Transverse colon (tissue), 4 donors: ENCODE results near the gene UGT1A10. TPM values are rescaled to one million over a fixed set of nuclear protein-coding genes. Genes with fewer than 3 reads are reported as not detected.
A peak's percentile ranks its signal among the peaks of the same experiment; 100 is the strongest.

Source experiments
- DNase-seq: peaks from one replicate; pipeline ENCODE4 v3.0.0-alpha.2; 2019
- H3K27ac ChIP-seq, 4 donors: fragments of 200-600 bp; sonication (generic); 2 replicates each; pipeline ENCODE4 v1.5.1; 2016 to 2018; ENCODE audit warnings: inconsistent platforms in 4 of 4
- H3K27me3 ChIP-seq: fragments of 200-600 bp; sonication (generic); 2 replicates; pipeline ENCODE4 v1.5.1; 2017; ENCODE audit warnings: inconsistent platforms
- H3K36me3 ChIP-seq, 4 donors: fragments of 200-600 bp; sonication (generic); 2 replicates each; pipeline ENCODE4 v1.5.1; 2017 to 2019; ENCODE audit warnings: inconsistent platforms in 4 of 4
- H3K4me1 ChIP-seq, 4 donors: fragments of 200-600 bp; sonication (generic); 2 replicates each; pipeline ENCODE4 v1.5.1; 2017 to 2020; ENCODE audit warnings: inconsistent platforms in 4 of 4
- H3K4me3 ChIP-seq, 4 donors: fragments of 200-600 bp; sonication (generic); 1 replicate in 1 of 4; 2 replicates in 3 of 4; pipeline versions ENCODE4 v1.5.1 to v1.6.1; 2017 to 2019; ENCODE audit warnings: inconsistent platforms in 4 of 4
- H3K9me3 ChIP-seq, 2 donors: fragments of 200-600 bp; sonication (generic); 2 replicates each; pipeline ENCODE4 v1.5.1; 2017 to 2019; ENCODE audit warnings: inconsistent platforms in 2 of 2
- EP300 ChIP-seq: sonication (generic); formaldehyde crosslinking; IDR thresholded peaks from one replicate; pipeline ENCODE4 v1.6.1; 2017; ENCODE audit warnings: antibody characterized with exemption, low read depth
- POLR2A ChIP-seq: fragments of 450-650 bp; IDR thresholded peaks from one replicate; pipeline ENCODE4 v1.6.1; 2016; ENCODE audit warnings: antibody characterized with exemption, mild to moderate bottlenecking, moderate library complexity
- POLR2AphosphoS5 ChIP-seq, 3 donors: sonication (generic); formaldehyde crosslinking; IDR thresholded peaks; one replicate each; pipeline ENCODE4 v1.6.1; 2016; ENCODE audit warnings: antibody characterized with exemption in 3 of 3
- WGBS, 2 donors: methylation state at CpG; one replicate each; pipeline ENCODE4 v1.1.5; 2018; ENCODE audit warnings: low coverage in 1 of 2; 5-methylcytosine and 5-hydroxymethylcytosine counted together
- in situ Hi-C, 4 donors: fragments of 200-750 bp; cut with MboI; loops; one replicate each; pipeline versions ENCODE4 v1.15.0 to v1.15.1; 2017; ENCODE audit warnings: low sequenced_read_pairs in 3 of 4, low pct_ligation_motif_present in 1 of 4, low pct_unique_long_range_greater_than_20kb in 1 of 4
- intact Hi-C: fragments of 100-400 bp; cut with DNase I; formaldehyde crosslinking; loops from one replicate; pipeline ENCODE4 v1.15.1; 2023; ENCODE audit warnings: low total_unique reads
- total RNA-seq, 4 donors: library from RNA; depleted of rRNA; stranded (reverse); fragments of >200 nt; gene quantifications; one replicate each; pipeline ENCODE4 v1.1.0, GENCODE V29; 2016
- TF ChIP-seq, protein P1 (sequence below), 5 experiments: fragments of 200-600 bp in 3 of 5; fragments of 450-650 bp in 2 of 5; sonication (generic) in 3 of 5; IDR thresholded peaks; 1 replicate in 2 of 5; 2 replicates in 3 of 5; pipeline ENCODE4 v1.5.1; 2016 to 2017; ENCODE audit warnings: antibody characterized with exemption in 5 of 5, inconsistent platforms in 3 of 5, mild to moderate bottlenecking in 2 of 5, moderate library complexity in 1 of 5

The UGT1A10 gene
- total RNA-seq, 4 donors from 2014 or later = 54.2 to 87.5 (median 54.9) TPM

DNA sequence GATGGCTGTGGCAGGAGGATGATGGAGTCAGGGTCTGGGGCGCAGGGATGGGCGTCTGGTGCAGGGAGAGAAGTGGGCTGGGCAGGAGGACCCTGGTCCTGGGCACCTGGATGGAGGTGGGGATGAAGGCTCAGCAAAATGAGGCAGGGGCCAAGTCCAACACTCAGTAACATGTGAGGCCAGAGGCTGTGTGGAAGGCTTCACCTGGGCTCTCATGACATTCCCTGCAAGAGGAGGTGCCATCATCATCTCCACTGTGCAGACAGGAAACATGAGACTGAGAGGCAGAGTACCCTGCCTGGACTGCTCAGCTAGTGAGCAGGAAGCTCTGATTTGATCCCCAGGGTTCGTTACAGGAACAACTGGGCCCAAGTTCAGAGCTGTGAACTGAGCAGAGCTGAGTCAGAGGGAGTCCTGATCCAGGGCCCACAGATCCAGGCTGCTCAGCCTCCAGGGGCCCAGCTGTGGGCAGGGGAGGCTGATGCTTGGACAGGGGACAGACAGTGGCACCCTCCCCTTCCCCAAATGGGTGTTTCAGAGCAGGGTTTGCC lies 181.2 kb downstream of the UGT1A10 start:
- H3K27ac ChIP-seq = no peak overlapping the region
- TF ChIP-seq POLR2AphosphoS5 (IDR thresholded peaks at IDR 0.05) (no peak), EP300 (no peak), POLR2A (no peak)
- TF ChIP-seq, protein P1, sequence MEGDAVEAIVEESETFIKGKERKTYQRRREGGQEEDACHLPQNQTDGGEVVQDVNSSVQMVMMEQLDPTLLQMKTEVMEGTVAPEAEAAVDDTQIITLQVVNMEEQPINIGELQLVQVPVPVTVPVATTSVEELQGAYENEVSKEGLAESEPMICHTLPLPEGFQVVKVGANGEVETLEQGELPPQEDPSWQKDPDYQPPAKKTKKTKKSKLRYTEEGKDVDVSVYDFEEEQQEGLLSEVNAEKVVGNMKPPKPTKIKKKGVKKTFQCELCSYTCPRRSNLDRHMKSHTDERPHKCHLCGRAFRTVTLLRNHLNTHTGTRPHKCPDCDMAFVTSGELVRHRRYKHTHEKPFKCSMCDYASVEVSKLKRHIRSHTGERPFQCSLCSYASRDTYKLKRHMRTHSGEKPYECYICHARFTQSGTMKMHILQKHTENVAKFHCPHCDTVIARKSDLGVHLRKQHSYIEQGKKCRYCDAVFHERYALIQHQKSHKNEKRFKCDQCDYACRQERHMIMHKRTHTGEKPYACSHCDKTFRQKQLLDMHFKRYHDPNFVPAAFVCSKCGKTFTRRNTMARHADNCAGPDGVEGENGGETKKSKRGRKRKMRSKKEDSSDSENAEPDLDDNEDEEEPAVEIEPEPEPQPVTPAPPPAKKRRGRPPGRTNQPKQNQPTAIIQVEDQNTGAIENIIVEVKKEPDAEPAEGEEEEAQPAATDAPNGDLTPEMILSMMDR (IDR thresholded peaks at IDR 0.05) = no peak
- DNase-seq = no peak
- intact Hi-C loops = no loop called here
- no peaks in the 10 kb centered on the region for H3K9me3 ChIP-seq
- in situ Hi-C loops = no loop called here
- H3K36me3 ChIP-seq = no peaks in the 10 kb centered on the region
- no peaks in the 10 kb centered on the region for H3K27me3 ChIP-seq
- no peaks in the 10 kb centered on the region for H3K4me1 ChIP-seq
- WGBS, 2 donors = 80% methylated on average over 3 of the region's 3 CpGs; no CpG with 5 or more reads in 1 of the 2 donors
- no peak overlapping the region for H3K4me3 ChIP-seq

DNA sequence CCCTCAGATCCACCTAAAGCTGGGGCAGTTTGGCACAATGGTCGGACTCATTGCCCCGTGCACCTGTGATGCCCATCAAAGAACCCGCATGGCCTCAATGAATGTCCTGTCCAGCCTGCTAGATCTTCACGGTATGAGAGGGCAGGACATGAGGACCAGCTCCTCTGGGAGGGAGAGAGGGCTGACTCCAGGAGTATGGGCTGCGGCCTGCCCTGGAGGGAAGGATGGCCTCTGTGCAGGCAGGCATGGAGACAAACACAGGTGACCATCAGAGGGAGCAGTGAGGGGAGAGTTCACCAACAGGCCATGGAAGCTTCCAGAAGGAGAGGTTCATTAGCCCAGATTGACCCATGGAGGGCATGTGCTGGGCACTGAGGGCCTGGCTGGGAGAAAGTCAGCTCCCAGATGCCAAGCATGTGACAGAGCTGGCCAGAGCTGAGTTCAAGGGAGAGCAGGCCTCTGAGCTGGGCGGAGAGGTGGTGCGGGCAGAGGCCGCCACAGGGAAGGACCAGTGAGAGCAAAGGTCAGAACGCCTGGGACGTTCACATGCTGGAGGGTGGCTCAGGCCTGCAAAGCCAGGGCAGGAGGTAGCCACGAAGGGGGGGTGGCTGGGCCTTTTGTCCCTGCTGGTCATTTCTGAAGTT lies 181.9 kb downstream of the UGT1A10 start:
- intact Hi-C loops (no loop called here), in situ Hi-C loops (no loop called here)
- Histone ChIP-seq H3K4me3 (no peak overlapping the region), H3K4me1 (no peaks in the 10 kb centered on the region), H3K9me3 (no peaks in the 10 kb centered on the region), H3K27me3 (no peaks in the 10 kb centered on the region), H3K36me3 (no peaks in the 10 kb centered on the region), H3K27ac (no peak overlapping the region)
- WGBS, 2 donors = 80 to 83% methylated on average over 1 to 11 of the region's 11 CpGs
- no peak for TF ChIP-seq POLR2AphosphoS5 (IDR thresholded peaks at IDR 0.05)
- TF ChIP-seq EP300 = no peak
- DNase-seq = peak; percentile 4

DNA sequence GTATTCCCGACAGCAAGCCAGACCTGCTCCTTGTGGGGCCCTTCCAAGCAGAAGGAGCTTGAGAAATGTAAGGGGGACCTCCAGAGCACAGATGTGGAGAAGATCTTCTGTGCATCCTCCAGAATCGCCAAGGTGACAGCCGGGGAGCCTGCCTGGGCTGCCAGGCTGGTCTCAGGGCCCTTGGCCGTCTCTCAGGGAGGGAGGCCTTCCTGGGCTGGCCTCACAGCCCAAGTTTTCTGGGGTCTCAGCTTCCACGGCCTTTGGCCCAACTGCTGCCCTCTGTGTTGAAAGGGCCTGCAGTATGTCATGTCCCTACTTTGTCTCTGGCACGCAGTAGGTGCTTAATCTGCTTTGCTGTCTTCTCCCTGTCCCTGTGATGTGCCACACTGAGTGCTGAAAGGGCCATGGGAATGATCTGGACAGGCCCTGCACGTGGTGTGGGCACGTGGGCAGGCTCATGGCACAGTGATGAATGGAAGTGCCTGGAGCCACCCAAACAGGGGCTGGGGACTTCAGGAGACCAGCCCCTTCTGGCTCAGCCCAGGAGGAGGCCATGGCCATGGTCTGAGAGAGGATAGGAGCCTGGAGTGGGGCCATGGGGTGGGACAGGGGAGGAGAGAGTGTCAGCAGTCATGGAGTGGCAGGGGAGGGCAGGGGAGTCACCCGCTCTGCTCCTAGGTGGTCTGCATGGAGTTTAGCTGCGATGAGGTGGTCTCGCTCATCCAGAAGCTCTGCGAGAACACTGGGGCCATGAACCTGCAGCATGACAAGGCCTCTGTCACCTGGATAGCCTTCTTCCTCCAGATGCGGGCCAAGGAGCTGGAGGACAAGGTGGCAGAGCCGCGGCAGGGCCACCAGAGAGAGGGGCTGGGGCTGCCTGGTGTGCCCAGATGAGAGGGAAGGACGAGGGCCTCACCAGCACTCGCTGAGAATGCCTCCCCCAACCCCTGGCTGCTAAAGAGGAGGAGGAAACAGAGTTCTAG lies 182.7 kb downstream of the UGT1A10 start:
- intact Hi-C loops = no loop called here
- peak; percentile 5 for DNase-seq
- 74 to 85% methylated on average over 6 to 17 of the region's 17 CpGs for WGBS, 2 donors

DNA sequence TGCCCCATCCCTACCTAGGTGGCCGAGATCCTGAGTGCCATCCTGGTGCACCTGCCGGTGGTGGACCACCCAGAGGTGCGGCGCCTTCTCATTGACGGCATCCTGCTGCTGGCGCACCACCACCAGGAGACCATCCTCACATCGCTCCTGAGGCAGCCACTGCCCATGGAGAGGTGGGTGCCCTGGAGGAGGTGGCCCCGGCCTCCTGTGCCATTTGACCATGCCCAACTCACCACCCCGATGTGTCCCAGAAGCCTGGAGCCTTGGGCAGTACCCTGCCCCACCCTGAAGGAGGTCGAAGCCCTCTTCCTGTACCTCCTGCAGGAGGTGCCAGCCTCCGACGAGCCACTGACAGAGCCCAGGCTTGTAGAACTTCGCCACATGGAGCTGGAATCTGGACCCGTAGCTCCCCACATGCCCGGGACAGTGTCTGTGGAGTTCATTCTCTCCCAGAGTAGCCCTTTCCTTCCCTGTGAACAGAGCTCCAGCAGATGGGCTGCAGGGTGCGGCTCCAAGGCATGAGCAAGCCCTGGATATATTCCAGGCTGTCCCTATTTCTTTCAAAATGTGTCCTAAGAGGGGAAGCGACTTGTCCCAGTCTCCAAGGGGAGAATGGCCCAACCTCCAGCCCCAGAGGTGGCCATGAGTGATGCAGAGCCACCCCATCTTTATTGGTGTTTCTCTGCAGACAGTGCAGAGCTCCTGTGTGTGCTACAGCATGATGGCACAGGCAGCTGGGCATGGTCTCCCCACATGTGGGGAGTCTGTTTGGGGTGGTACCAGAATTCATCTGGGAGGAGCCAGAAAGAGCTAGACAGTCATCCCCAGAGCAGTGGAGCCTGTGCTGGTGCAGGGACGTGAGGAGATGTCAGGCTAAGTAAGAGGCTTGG lies 183.9 kb downstream of the UGT1A10 start:
- Histone ChIP-seq H3K4me3 (no peak overlapping the region), H3K27me3 (no peaks in the 10 kb centered on the region), H3K4me1 (no peaks in the 10 kb centered on the region), H3K9me3 (no peaks in the 10 kb centered on the region), H3K36me3 (no peaks in the 10 kb centered on the region), H3K27ac (no peak overlapping the region)
- peak; percentile 4 for DNase-seq
- intact Hi-C loops (no loop called here), in situ Hi-C loops (no loop called here)
- no peak for TF ChIP-seq POLR2AphosphoS5 (IDR thresholded peaks at IDR 0.05)
- no peak for TF ChIP-seq EP300
- TF ChIP-seq, protein P1 (IDR thresholded peaks at IDR 0.05) = no peak
- TF ChIP-seq POLR2A = no peak
- 67 to 79% methylated on average over 1 to 18 of the region's 18 CpGs for WGBS, 2 donors

More for the DNA sequence above, 182.7 kb downstream of the UGT1A10 start:
- no peaks in the 10 kb centered on the region for H3K9me3 ChIP-seq
- H3K27me3 ChIP-seq = no peaks in the 10 kb centered on the region
- H3K4me1 ChIP-seq = no peaks in the 10 kb centered on the region
- H3K36me3 ChIP-seq = no peaks in the 10 kb centered on the region
- no peak overlapping the region for H3K4me3 ChIP-seq
- TF ChIP-seq EP300 (no peak), POLR2A (no peak), POLR2AphosphoS5 (IDR thresholded peaks at IDR 0.05) (no peak)
- TF ChIP-seq, protein P1 (IDR thresholded peaks at IDR 0.05) = no peak
- in situ Hi-C loops = no loop called here
- H3K27ac ChIP-seq = no peak overlapping the region
